Breast epithelium (tissue), 4 donors: ENCODE data around the gene PLEKHG4B. TPM values are rescaled to one million over a fixed set of nuclear protein-coding genes. Genes with fewer than 3 reads are reported as not detected.

Experiments
- DNase-seq, 2 donors: peaks; one replicate each; pipeline ENCODE4 v3.0.0-alpha.2; 2019; ENCODE audit warnings: low spot score in 2 of 2
- H3K27ac ChIP-seq, 2 donors: fragments of 200-600 bp; sonication (generic) in 1 of 2; one replicate each; pipeline ENCODE4 v1.5.1; 2016 to 2019; ENCODE audit warnings: mild to moderate bottlenecking in 1 of 2
- H3K27me3 ChIP-seq, 2 donors: fragments of 200-600 bp; sonication (generic) in 1 of 2; one replicate each; pipeline versions ENCODE4 v1.5.1 to v1.6.0; 2017 to 2019; ENCODE audit warnings: control low read depth in 1 of 2, mild to moderate bottlenecking in 1 of 2
- H3K36me3 ChIP-seq: fragments of 200-600 bp; one replicate; pipeline ENCODE4 v1.5.1; 2019
- H3K4me1 ChIP-seq, 2 donors: fragments of 200-600 bp; sonication (generic); one replicate each; pipeline ENCODE4 v1.5.1; 2016 to 2019; ENCODE audit warnings: control low read depth in 1 of 2
- H3K4me3 ChIP-seq, 3 donors: fragments of 200-600 bp; sonication (generic); 1 replicate in 2 of 3; 2 replicates in 1 of 3; pipeline ENCODE4 v1.5.1; 2016 to 2019; ENCODE audit warnings: mild to moderate bottlenecking in 3 of 3, moderate library complexity in 2 of 3
- H3K9me3 ChIP-seq, 2 donors: fragments of 200-600 bp; sonication (generic) in 1 of 2; one replicate each; pipeline ENCODE4 v1.5.1; 2016 to 2019; ENCODE audit warnings: control low read depth in 1 of 2
- POLR2A ChIP-seq: fragments of 450-650 bp; IDR thresholded peaks from one replicate; pipeline ENCODE4 v1.6.1; 2016; ENCODE audit warnings: antibody characterized with exemption, mild to moderate bottlenecking, moderate library complexity
- POLR2AphosphoS5 ChIP-seq, 3 donors: sonication (generic); formaldehyde crosslinking; IDR thresholded peaks; one replicate each; pipeline ENCODE4 v1.6.1; 2017; ENCODE audit warnings: antibody characterized with exemption in 3 of 3
- intact Hi-C: fragments of 100-400 bp; cut with DNase I; formaldehyde crosslinking; loops from one replicate; pipeline ENCODE4 v1.15.1; 2023; ENCODE audit warnings: low total_unique reads
- total RNA-seq, 3 donors: library from RNA; depleted of rRNA; stranded (reverse); fragments of >200 nt; gene quantifications; one replicate each; pipeline ENCODE4 v1.1.0, GENCODE V29; 2016
- TF ChIP-seq, protein P1 (sequence below), 3 donors: fragments of 450-650 bp; IDR thresholded peaks; one replicate each; pipeline ENCODE4 v1.5.1; 2016 to 2017; ENCODE audit warnings: antibody characterized with exemption in 3 of 3, mild to moderate bottlenecking in 3 of 3, moderate library complexity in 3 of 3

The PLEKHG4B gene
- total RNA-seq, 3 donors from 2014 or later, result 4.3 to 5.4 TPM; not detected in 1

GRCh38 chr5:188488-189481, 96.8 kb downstream of the PLEKHG4B start:
- DNase-seq, result peak; percentile 76 to 91
- no peak for TF ChIP-seq POLR2A
- no peak for TF ChIP-seq POLR2AphosphoS5 (IDR thresholded peaks at IDR 0.05)
- TF ChIP-seq, protein P1, sequence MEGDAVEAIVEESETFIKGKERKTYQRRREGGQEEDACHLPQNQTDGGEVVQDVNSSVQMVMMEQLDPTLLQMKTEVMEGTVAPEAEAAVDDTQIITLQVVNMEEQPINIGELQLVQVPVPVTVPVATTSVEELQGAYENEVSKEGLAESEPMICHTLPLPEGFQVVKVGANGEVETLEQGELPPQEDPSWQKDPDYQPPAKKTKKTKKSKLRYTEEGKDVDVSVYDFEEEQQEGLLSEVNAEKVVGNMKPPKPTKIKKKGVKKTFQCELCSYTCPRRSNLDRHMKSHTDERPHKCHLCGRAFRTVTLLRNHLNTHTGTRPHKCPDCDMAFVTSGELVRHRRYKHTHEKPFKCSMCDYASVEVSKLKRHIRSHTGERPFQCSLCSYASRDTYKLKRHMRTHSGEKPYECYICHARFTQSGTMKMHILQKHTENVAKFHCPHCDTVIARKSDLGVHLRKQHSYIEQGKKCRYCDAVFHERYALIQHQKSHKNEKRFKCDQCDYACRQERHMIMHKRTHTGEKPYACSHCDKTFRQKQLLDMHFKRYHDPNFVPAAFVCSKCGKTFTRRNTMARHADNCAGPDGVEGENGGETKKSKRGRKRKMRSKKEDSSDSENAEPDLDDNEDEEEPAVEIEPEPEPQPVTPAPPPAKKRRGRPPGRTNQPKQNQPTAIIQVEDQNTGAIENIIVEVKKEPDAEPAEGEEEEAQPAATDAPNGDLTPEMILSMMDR (IDR thresholded peaks at IDR 0.05), result peak; percentile 85 to 90 (median 89)
- intact Hi-C loops, result no loop called here

GRCh38 chr5:189486-189885, 97.5 kb downstream of the PLEKHG4B start:
- H3K27me3 ChIP-seq, result no peaks in the 10 kb centered on the region
- DNase-seq, result no peak
- intact Hi-C loops, result no loop called here

More at GRCh38 chr5:188488-189481, 96.8 kb downstream of the PLEKHG4B start:
- Histone ChIP-seq H3K4me1 (no peaks in the 10 kb centered on the region), H3K4me3 (peak overlapping the region in 2 of 3 donors; percentile 38 to 55), H3K9me3 (no peaks in the 10 kb centered on the region), H3K36me3 (no peaks in the 10 kb centered on the region), H3K27me3 (no peaks in the 10 kb centered on the region), H3K27ac (no peak overlapping the region)

DNA sequence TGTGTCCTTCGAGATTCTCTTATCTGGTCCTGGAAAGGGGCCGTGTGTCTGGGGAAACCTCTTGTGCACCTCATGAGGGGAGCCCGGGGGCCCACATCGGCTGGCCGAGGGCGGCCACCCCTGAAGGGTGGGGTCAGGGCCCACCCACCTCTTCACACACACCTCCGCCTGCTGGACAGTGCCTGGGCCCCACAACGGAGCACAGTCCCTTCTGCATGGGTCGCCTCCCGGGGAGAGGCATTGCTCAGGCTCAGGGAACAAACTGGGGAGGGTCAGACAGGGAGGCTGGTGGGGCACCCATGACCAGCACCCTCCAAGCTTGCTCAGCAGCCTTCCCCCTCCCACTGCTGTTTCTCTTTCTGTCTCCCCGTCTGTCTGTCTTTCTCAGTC, 98.0 kb downstream of the PLEKHG4B start:
- H3K9me3 ChIP-seq, result no peaks in the 10 kb centered on the region
- DNase-seq, result no peak
- H3K36me3 ChIP-seq, result no peaks in the 10 kb centered on the region
- H3K4me3 ChIP-seq, result no peak overlapping the region
- H3K27me3 ChIP-seq, result no peaks in the 10 kb centered on the region
- no peak overlapping the region for H3K27ac ChIP-seq
- TF ChIP-seq POLR2A, result no peak
- TF ChIP-seq, protein P1 (IDR thresholded peaks at IDR 0.05), result no peak
- no peak for TF ChIP-seq POLR2AphosphoS5 (IDR thresholded peaks at IDR 0.05)
- no peaks in the 10 kb centered on the region for H3K4me1 ChIP-seq
- intact Hi-C loops, result no loop called here

More at GRCh38 chr5:189486-189885, 97.5 kb downstream of the PLEKHG4B start:
- no peaks in the 10 kb centered on the region for H3K36me3 ChIP-seq
- H3K27ac ChIP-seq, result no peak overlapping the region
- H3K4me3 ChIP-seq, result no peak overlapping the region
- no peaks in the 10 kb centered on the region for H3K9me3 ChIP-seq
- TF ChIP-seq POLR2A, result no peak
- TF ChIP-seq, protein P1 (IDR thresholded peaks at IDR 0.05), result no peak
- no peak for TF ChIP-seq POLR2AphosphoS5 (IDR thresholded peaks at IDR 0.05)
- no peaks in the 10 kb centered on the region for H3K4me1 ChIP-seq

DNA sequence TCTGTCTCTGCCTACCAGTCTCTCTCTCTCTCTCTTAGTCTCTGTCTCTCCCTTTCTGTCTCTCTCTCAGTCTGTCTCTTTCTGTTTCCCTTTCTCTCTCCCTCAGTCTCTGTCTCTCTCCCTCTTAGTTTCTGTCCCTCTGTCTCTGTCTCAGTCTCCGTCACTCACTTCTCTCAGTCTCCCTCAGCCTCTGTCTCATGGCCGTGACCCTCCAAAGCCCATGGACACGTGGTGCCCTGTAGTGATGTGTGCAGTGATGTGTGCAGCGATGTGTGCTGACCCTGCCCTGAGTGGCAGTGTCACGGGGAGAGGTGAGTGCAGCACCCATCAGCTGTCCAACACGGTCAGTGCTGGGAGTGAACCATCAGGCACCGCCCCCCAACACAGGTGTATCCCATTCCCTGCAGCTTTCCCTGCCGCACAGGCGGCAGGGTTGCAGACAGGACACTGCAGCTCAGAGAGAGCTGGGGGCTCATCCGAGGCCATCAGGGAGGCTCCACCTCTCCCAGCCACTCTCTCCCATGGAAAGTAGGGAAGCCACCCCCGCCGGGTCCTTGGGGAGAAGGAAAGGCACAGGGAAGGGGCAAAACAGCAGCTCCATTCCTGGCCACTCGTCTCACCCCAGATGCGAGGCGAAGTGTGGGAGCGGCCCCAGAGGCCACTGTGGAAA, 98.5 kb downstream of the PLEKHG4B start:
- Histone ChIP-seq H3K9me3 (no peaks in the 10 kb centered on the region), H3K27me3 (no peaks in the 10 kb centered on the region), H3K36me3 (no peaks in the 10 kb centered on the region), H3K4me3 (peak overlapping the region in 2 of 3 donors; percentile 39 to 60), H3K4me1 (no peaks in the 10 kb centered on the region), H3K27ac (peak overlapping the region; percentile 10 to 42)
- DNase-seq, result no peak
- TF ChIP-seq POLR2A (no peak), POLR2AphosphoS5 (IDR thresholded peaks at IDR 0.05) (no peak)
- TF ChIP-seq, protein P1 (IDR thresholded peaks at IDR 0.05), result no peak
- intact Hi-C loops, result no loop called here
